Gastrocnemius medialis (tissue), 4 donors: Measurements from ENCODE around the gene SLC17A7. TPM values are rescaled to one million over a fixed set of nuclear protein-coding genes. Genes with fewer than 3 reads are reported as not detected.
"Not testable (repeated sequence)": the region's sequence is repeated elsewhere in the genome, so short reads cannot be mapped to it uniquely, and the experiment has no call there.

Source experiments
- ATAC-seq, 2 donors: fragments of 150-250 bp; one replicate each; pipeline ENCODE4 v1.9.1; 2016
- DNase-seq, 2 donors: peaks; one replicate each; pipeline ENCODE4 v3.0.0-alpha.2; 2019
- H3K27ac ChIP-seq, 4 donors: fragments of 200-600 bp; sonication (generic); 1 replicate in 1 of 4; 2 replicates in 3 of 4; pipeline ENCODE4 v1.5.1; 2016 to 2018; ENCODE audit warnings: mild to moderate bottlenecking in 2 of 4, moderate library complexity in 1 of 4
- H3K27me3 ChIP-seq, 3 donors: fragments of 200-600 bp; sonication (generic) in 2 of 3; 1 replicate in 1 of 3; 2 replicates in 2 of 3; pipeline versions ENCODE4 v1.5.1 to v1.6.0; 2016 to 2019; ENCODE audit warnings: mild to moderate bottlenecking in 1 of 3, moderate library complexity in 1 of 3
- H3K36me3 ChIP-seq, 2 donors: fragments of 200-600 bp; sonication (generic) in 1 of 2; one replicate each; pipeline ENCODE4 v1.5.1; 2017 to 2018
- H3K4me1 ChIP-seq, 2 donors: fragments of 200-600 bp; sonication (generic) in 1 of 2; one replicate each; pipeline ENCODE4 v1.5.1; 2016 to 2017; ENCODE audit warnings: mild to moderate bottlenecking in 2 of 2
- H3K4me3 ChIP-seq, 4 donors: fragments of 200-600 bp; sonication (generic) in 3 of 4; 1 replicate in 1 of 4; 2 replicates in 3 of 4; pipeline ENCODE4 v1.5.1; 2016 to 2019; ENCODE audit warnings: mild to moderate bottlenecking in 2 of 4
- H3K9me3 ChIP-seq, 3 donors: fragments of 200-600 bp; sonication (generic) in 2 of 3; 1 replicate in 1 of 3; 2 replicates in 2 of 3; pipeline ENCODE4 v1.5.1; 2016 to 2019
- CTCF ChIP-seq, 5 experiments: fragments of 450-650 bp in 3 of 5; fragments of 200-600 bp in 2 of 5; sonication (generic) in 2 of 5; IDR thresholded peaks in 4 of 5; conservative IDR thresholded peaks in 1 of 5; 1 replicate in 4 of 5; 2 replicates in 1 of 5; pipeline ENCODE4 v1.5.1; 2016 to 2019; ENCODE audit warnings: antibody characterized with exemption in 5 of 5, mild to moderate bottlenecking in 3 of 5, moderate library complexity in 3 of 5
- POLR2A ChIP-seq, 2 donors: fragments of 450-650 bp; IDR thresholded peaks; one replicate each; pipeline ENCODE4 v1.6.1; 2017; ENCODE audit warnings: antibody characterized with exemption in 2 of 2, mild to moderate bottlenecking in 2 of 2, moderate library complexity in 2 of 2
- in situ Hi-C, 4 donors: fragments of 200-750 bp; cut with MboI; loops; one replicate each; pipeline versions ENCODE4 v1.15.0 to v1.8.0; 2017; ENCODE audit warnings: low sequenced_read_pairs in 4 of 4
- intact Hi-C: fragments of 100-400 bp; cut with DNase I; formaldehyde crosslinking; loops from one replicate; pipeline ENCODE4 v1.15.1; 2023; ENCODE audit warnings: low total_unique reads
- total RNA-seq, 4 donors: library from RNA; depleted of rRNA; stranded (reverse); fragments of >200 nt; gene quantifications; one replicate each; pipeline versions ENCODE4 v1.1.0 to v1.2.3, GENCODE V29; 2016

SLC17A7 gene
- total RNA-seq, 4 donors from 2014 or later: 0.24 to 1.6 (median 0.33) TPM

- Histone ChIP-seq H3K27ac (no peak overlapping the region), H3K4me3 (no peak overlapping the region), H3K4me1 (peaks cover 0 to 4% of the 10 kb centered on the region in 2 donors), H3K9me3 (no peaks in the 10 kb centered on the region), H3K27me3 (no peaks in the 10 kb centered on the region), H3K36me3 (no peaks in the 10 kb centered on the region)
- no peak for DNase-seq
- no peak for TF ChIP-seq POLR2A (IDR thresholded peaks at IDR 0.05)
- no peak for TF ChIP-seq CTCF (IDR thresholded peaks at IDR 0.05 in 4 of 5, conservative IDR thresholded peaks at IDR 0.05 in 1 of 5)
- no peak for ATAC-seq
- in situ Hi-C loops: no loop called here
- intact Hi-C loops: no loop called here
Observed at GRCh38 chr19:49465371-49465770, 24.0 kb upstream of the SLC17A7 start.

- intact Hi-C loops (no loop called here), in situ Hi-C loops (no loop called here)
- Histone ChIP-seq H3K4me1 (peaks cover 0 to 4% of the 10 kb centered on the region in 2 donors), H3K36me3 (no peaks in the 10 kb centered on the region), H3K27me3 (no peaks in the 10 kb centered on the region), H3K9me3 (no peaks in the 10 kb centered on the region), H3K4me3 (no peak overlapping the region), H3K27ac (no peak overlapping the region)
- no peak for DNase-seq
- no peak for ATAC-seq
- TF ChIP-seq POLR2A (IDR thresholded peaks at IDR 0.05) (no peak), CTCF (IDR thresholded peaks at IDR 0.05 in 4 of 5, conservative IDR thresholded peaks at IDR 0.05 in 1 of 5) (no peak)
Observed at GRCh38 chr19:49463960-49464740, 22.8 kb upstream of the SLC17A7 start.

- TF ChIP-seq CTCF (IDR thresholded peaks at IDR 0.05 in 4 of 5, conservative IDR thresholded peaks at IDR 0.05 in 1 of 5) (no peak), POLR2A (IDR thresholded peaks at IDR 0.05) (no peak)
Observed at GRCh38 chr19:49462492-49462891, 21.2 kb upstream of the SLC17A7 start.

GRCh38 chr19:49461656-49462055 lies 20.3 kb upstream of the SLC17A7 start:
- Histone ChIP-seq H3K4me1 (peaks cover 0 to 3% of the 10 kb centered on the region in 2 donors), H3K4me3 (no peak overlapping the region), H3K27ac (no peak overlapping the region), H3K36me3 (no peaks in the 10 kb centered on the region), H3K9me3 (no peaks in the 10 kb centered on the region), H3K27me3 (no peaks in the 10 kb centered on the region)
- TF ChIP-seq POLR2A (IDR thresholded peaks at IDR 0.05) (no peak), CTCF (IDR thresholded peaks at IDR 0.05 in 4 of 5, conservative IDR thresholded peaks at IDR 0.05 in 1 of 5) (no peak)
- in situ Hi-C loops: no loop called here
- DNase-seq (no peak), ATAC-seq (no peak)
- intact Hi-C loops: no loop called here

More at GRCh38 chr19:49462492-49462891, 21.2 kb upstream of the SLC17A7 start:
- in situ Hi-C loops: no loop called here
- Histone ChIP-seq H3K9me3 (no peaks in the 10 kb centered on the region), H3K36me3 (no peaks in the 10 kb centered on the region), H3K4me1 (no peaks in the 10 kb centered on the region), H3K4me3 (no peak overlapping the region), H3K27me3 (no peaks in the 10 kb centered on the region), H3K27ac (no peak overlapping the region)
- ATAC-seq: no peak
- intact Hi-C loops: no loop called here
- DNase-seq: no peak

GRCh38 chr19:49461130-49461529 lies 19.8 kb upstream of the SLC17A7 start:
- not testable (repeated sequence) for H3K36me3 ChIP-seq, H3K4me1 ChIP-seq

More at GRCh38 chr19:49461130-49461529, 19.8 kb upstream of the SLC17A7 start:
- H3K27me3 ChIP-seq, in situ Hi-C loops, ATAC-seq, H3K9me3 ChIP-seq, H3K4me3 ChIP-seq, intact Hi-C loops, H3K27ac ChIP-seq, DNase-seq: not testable (repeated sequence)
